GM18498 (cell line): ENCODE results near the gene CDK11A.
"Not testable (repeated sequence)": the region's sequence is repeated elsewhere in the genome, so short reads cannot be mapped to it uniquely, and the experiment has no call there.

Experiments used
- ATAC-seq: cut with Tn5 transposase; IDR thresholded peaks from one replicate; pipeline ENCODE4 v1.9.1; 2021; ENCODE audit warnings: mild to moderate bottlenecking, moderate library complexity; ENCODE audit not compliant: unreplicated experiment

Gene CDK11A

DNA sequence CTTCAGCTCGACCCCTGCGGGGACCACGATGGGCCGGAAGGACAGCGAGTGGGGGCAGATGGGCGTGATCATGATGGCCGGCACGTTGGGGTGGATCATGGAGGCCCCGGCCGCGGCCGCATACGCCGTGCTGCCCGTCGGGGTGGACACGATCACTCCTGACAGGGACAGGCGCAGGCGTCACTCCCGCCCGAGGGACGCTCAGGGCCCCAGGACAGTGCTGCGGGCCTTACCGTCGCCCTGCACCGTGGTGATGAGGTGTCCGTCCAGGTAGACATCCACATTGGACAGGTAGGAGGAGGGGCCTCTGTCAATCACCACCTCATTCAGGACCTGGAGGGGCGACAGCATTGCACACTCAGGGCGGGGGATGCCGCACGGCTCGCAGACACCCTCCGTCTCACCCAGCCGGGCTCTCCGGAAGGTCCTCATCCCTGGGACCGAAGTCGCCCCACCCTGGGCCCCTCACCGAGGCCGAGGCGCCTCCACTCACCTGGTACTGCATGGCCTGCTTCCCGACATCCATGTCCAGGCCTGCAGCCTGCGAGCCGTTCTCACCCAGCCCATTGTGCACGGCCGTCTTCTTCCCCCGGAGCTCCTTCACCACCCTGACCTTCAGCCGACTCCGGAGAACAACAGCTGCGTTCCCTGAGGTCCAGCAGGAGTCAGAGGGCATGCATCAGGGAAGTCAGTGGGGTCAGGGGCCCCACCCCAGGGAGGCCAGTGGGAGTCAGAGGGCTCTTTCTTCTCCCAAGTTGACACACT lies 30.1 kb upstream of the CDK11A start:
- no peak for ATAC-seq

- no peak for ATAC-seq
Measured at GRCh38 chr1:1753607-1754005, 29.4 kb upstream of the CDK11A start.

DNA sequence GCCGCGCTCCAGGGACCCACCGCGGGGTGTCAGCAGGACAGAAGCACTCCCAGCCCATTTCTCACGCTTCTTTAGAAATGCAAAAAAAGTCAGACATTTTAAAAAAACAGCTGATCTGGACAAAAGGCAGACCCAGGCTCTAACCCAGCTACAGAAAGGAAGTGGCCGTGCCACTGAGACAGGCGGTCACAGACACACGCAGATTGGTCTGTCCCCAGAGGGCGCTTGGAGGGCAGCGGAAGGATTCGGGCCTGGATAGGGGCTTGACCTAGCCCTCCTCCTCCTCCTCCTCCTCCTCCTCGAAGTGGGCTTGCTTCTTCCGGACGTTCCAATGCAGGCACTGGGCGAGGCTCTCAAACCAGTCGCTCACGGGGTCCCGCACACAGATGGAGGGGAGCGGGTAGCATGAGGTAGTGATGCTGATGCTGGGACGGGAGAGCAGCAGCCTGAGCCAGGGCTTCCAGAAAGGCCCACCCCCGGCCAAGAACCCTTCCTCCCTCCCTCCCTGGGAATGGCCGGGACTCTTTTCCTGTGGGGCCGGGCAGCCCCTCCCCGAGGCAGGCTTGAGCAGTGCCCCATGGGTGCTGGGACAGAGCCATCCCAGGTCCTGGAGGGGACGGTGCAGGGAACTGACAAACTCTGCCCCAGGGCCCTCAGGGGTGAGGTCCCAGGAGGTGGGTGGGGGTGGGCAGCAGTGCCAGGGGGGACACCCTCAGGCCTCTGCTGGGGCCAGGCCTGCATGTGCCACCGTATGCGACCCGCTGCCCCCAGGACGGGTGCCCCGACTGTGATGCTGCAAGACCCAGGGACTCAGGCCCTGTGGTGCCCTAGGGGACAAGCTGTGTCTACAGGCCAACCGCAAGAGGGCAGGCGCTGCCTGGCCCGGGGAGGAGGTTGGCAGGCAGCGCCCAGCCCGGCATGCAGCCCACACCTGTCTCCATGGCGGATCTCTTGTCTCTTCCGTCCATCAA lies 28.8 kb upstream of the CDK11A start:
- no peak for ATAC-seq

DNA sequence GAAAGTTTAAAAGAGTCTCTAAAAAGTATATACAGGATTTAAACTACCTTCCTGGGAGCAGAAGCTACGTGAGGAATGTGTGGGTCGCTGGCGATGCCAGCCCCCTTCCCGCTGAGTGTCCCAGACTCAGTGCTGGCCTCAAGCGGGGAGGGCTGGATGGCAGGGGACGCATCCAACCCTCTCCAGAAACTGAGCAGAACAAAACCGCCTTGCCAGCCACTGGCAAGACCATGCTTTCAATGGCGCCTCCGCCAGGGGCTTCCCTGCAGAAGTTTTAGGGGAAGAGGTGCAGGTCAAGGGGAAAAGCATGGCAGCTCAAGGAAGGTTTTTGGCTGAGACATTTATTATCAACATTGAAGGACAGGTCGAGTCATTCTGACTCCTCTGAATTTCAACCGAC lies 28.0 kb upstream of the CDK11A start:
- ATAC-seq: no peak

DNA sequence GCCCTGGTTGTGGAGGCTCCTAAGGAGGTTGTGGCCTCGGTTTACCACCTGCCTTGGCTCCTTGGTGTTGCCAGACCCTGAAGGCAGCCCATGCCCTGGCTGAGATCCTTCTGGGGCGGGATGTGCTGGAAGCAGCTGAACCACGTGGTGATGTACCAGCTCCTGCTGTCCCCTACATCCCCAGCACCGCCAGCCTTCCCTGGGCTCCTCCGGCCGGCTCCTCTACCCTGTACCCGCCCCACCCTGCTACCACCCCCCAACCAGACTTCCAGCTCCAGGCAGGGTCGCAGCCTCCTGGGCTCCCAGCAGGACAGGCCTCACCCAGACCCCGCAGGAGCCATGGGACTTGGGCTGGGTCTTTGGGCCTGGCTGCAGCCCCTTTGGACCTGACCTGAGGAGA lies 25.8 kb upstream of the CDK11A start:
- not testable (repeated sequence) for ATAC-seq

DNA sequence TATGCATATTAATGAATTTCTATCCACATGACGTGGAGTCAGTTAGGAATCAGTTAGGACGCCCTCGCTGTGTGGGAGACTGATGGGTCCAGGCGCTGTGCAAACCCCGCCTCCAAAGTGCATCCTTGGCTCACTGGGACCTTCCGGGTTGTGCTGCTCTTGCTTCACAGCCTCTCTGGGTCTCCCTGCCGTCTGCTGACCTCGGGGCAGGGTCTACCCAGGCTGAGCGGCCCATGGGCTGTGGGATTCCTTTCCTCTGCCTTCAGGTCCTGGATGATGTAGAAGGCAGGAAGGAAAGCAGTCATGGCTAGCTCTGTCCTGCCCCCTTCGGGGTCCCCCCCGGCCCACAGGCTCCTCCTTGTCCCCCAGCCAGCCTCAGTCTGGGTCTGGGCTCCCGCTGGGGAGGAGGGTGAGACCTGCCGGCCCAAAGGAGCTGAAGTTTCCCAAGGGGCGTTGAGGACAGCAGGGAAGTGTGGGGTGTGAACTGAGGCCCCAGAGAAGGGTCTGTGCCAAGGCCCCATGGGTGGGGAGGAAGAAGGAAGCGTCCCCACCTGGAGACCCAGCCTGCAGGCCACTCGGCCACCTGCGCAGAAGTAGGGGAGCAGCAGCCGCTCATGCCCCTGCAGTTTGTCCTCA lies 24.6 kb upstream of the CDK11A start:
- ATAC-seq: no peak

DNA sequence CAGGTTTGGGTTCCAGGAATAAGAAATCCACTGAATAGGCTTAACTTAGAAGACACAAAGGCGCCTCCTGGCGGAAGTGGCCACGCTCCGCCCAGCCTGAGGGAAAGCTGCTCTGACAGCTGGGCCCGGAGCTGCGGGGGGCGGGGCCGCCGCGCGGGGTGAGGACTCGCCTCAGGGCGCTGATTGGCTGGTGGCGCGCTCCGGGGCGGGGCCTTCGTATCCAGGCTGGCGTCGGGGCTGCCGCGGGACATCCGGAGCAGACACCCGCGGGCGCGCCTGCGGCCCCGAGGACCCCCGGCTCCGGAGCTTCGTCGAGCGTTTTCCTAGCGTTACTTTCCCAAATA lies 22.4 kb upstream of the CDK11A start:
- peak; percentile 86 for ATAC-seq

GRCh38 chr1:1745651-1746565 lies 21.8 kb upstream of the CDK11A start:
- peak; percentile 66 for ATAC-seq

DNA sequence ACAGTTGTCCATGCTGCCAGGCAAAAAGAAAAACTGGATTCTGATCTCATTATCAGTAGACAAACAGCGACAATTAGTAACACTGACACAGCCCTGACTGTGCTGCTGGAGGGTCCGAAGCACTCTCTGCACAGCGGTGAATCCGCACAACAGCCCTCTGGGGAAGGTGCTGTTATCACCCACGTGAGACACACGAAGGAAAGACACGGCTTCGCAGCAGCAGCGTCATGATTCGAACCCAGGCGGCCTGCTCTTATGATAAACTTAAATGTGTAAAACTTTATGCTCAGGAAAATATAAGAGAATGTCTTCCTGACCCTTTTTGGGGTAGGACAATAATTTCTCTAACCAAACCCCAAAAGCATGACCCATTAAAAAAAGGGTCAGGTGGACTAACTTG lies 18.4 kb upstream of the CDK11A start:
- ATAC-seq: not testable (repeated sequence)

DNA sequence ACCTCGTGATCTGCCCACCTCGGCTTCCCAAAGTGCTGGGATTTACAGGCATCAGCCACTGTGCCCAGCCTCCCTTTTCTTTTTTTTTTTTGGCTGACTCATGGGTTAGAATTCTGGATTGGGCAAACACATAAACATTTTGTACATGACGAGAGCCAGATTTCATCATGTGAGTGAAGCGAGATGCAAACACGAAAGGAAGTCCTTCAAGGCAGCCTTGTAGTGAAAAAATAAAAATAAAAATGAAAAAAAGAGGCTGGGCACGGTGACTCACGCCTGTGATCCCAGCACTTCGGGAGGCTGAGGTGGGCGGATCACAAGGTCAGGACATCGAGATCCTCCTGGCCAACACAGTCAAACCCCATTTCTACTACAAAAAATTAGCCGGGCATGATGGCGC lies 16.9 kb upstream of the CDK11A start:
- ATAC-seq: not testable (repeated sequence)

- ATAC-seq: not testable (repeated sequence)
Measured at GRCh38 chr1:1738799-1739337, 14.7 kb upstream of the CDK11A start.

- not testable (repeated sequence) for ATAC-seq
Measured at GRCh38 chr1:1737675-1738590, 13.8 kb upstream of the CDK11A start.

GRCh38 chr1:1732381-1732780 lies 8.2 kb upstream of the CDK11A start:
- ATAC-seq: no peak

- ATAC-seq: no peak
Measured at GRCh38 chr1:1730870-1731269, 6.7 kb upstream of the CDK11A start.

DNA sequence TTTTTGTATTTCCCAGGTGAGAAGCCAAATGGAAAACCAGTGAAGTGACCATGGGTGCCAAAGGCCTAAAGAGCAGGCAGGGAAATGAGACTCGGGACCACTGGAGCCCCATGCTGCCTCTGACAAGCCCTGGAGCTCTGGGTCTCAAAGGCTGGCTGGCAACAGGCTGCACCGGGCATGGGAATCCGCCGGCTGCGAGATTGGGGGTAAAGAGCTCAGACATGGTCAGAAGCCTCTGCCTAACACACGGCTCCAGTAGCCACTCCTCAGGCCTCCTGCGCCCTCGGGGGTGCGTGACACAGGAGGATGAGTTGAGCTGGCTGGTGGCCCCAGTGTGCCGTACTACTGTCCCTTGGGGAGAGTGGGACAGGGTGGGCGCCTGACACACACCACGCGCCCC lies 6.1 kb upstream of the CDK11A start:
- ATAC-seq: not testable (repeated sequence)

GRCh38 chr1:1729116-1729816 lies 5.1 kb upstream of the CDK11A start:
- not testable (repeated sequence) for ATAC-seq

- not testable (repeated sequence) for ATAC-seq
Measured at GRCh38 chr1:1728308-1729005, 4.3 kb upstream of the CDK11A start.

DNA sequence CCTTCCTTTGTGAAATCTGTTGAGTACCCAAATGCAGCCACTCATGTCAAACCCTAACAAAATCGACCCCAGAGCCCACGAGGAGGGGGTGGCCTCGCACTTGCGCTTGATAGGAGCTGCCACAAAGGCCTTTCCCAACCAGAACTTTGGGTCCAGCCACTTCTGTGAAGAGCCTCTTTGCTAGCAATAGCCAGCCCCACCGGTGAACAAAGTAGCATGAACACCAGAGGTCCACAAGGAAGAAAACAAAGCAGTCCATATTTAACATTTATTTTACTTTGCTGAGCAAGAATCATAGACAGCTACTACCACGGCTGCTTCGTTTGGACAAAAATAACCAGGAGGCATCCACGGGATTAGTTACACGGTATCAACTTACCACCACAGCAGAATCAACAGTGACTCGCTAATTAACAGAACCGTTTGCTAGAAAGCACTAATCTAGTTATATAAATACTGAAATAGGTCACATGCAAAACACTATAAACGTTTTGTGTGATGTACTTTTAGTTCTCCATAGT lies 3.0 kb upstream of the CDK11A start:
- not testable (repeated sequence) for ATAC-seq
